OCI-LY3 (cell line): ENCODE results near the gene HIGD2A.

ENCODE experiments used
- H2AFZ ChIP-seq: fragments of 200-600, 300-600 bp; shearing (Covaris generic); 2 replicates; pipeline ENCODE4 v1.6.0; 2014; ENCODE audit warnings: antibody characterized with exemption, low read depth, low read length
- H3K27ac ChIP-seq: fragments of 200-600, 300-600 bp; sonication (generic); 2 replicates; pipeline ENCODE4 v1.5.1; 2014; ENCODE audit warnings: mild to moderate bottlenecking, low read length, moderate library complexity, mixed read lengths
- H3K27me3 ChIP-seq: fragments of 200-600, 300-600 bp; sonication (generic); 2 replicates; pipeline ENCODE4 v1.6.1; 2014; ENCODE audit warnings: low read depth, low read length, mixed read lengths
- H3K36me3 ChIP-seq: fragments of 200-600, 300-600 bp; sonication (generic); replicated peaks from 2 replicates; pipeline ENCODE3; 2014; ENCODE audit warnings: low read depth, low read length, mixed read lengths
- H3K4me1 ChIP-seq: fragments of 300-600, 200-600 bp; sonication (generic); 2 replicates; pipeline ENCODE4 v1.6.1; 2014; ENCODE audit warnings: low read length, mixed read lengths
- H3K4me2 ChIP-seq: fragments of 200-600, 300-600 bp; sonication (generic); 2 replicates; pipeline ENCODE4 v1.6.1; 2014; ENCODE audit warnings: low read length, mixed read lengths
- H3K4me3 ChIP-seq: fragments of 300-600, 200-600 bp; sonication (generic); 2 replicates; pipeline ENCODE4 v1.5.1; 2014; ENCODE audit warnings: antibody characterized with exemption, mild to moderate bottlenecking, low read length, moderate library complexity
- H3K79me2 ChIP-seq: fragments of 300-600, 200-600 bp; shearing (Covaris generic); 2 replicates; pipeline ENCODE4 v1.6.1; 2014; ENCODE audit warnings: mild to moderate bottlenecking, low read length, mixed read lengths
- H3K9ac ChIP-seq: fragments of 300-600, 200-600 bp; shearing (Covaris generic); 2 replicates; pipeline ENCODE4 v1.6.0; 2014; ENCODE audit warnings: mild to moderate bottlenecking, low read length, moderate library complexity
- H3K9me3 ChIP-seq: fragments of 200-600, 300-600 bp; shearing (Covaris generic); 2 replicates; pipeline ENCODE4 v1.6.1; 2014; ENCODE audit warnings: low read length, mixed read lengths; ENCODE audit not compliant: insufficient read depth
- H4K20me1 ChIP-seq: fragments of 200-600, 300-600 bp; sonication (generic); 2 replicates; pipeline ENCODE4 v1.6.1; 2016; ENCODE audit warnings: low read length, mixed read lengths; ENCODE audit not compliant: insufficient read depth
- CTCF ChIP-seq: fragments of 200-600, 300-600 bp; sonication (generic); IDR thresholded peaks from 2 replicates; pipeline ENCODE4 v1.5.1; 2014; ENCODE audit warnings: antibody characterized with exemption, low read length, low read depth
- EZH2phosphoT487 ChIP-seq: fragments of 200-600 bp; shearing (Covaris generic); IDR thresholded peaks from 2 replicates; pipeline ENCODE4 v1.6.1; 2018; ENCODE audit warnings: antibody characterized with exemption, mixed run types, low read depth

HIGD2A gene

GRCh38 chr5:176413709-176414191 is 25.2 kb downstream of the HIGD2A start:
- H3K4me2 ChIP-seq, result no peak overlapping the region
- H3K9ac ChIP-seq, result no peak overlapping the region
- H3K36me3 ChIP-seq, result no peaks in the 10 kb centered on the region
- H3K9me3 ChIP-seq, result no peaks in the 10 kb centered on the region
- H2AFZ ChIP-seq, result no peak overlapping the region
- H4K20me1 ChIP-seq, result no peaks in the 10 kb centered on the region
- TF ChIP-seq EZH2phosphoT487 (no peak), CTCF (no peak)
- H3K4me3 ChIP-seq, result no peak overlapping the region
- peaks cover 6% of the 10 kb centered on the region for H3K79me2 ChIP-seq
- no peaks in the 10 kb centered on the region for H3K27me3 ChIP-seq
- H3K27ac ChIP-seq, result no peak overlapping the region
- peaks cover 15% of the 10 kb centered on the region for H3K4me1 ChIP-seq

GRCh38 chr5:176414704-176415103 is 26.2 kb downstream of the HIGD2A start:
- Histone ChIP-seq H4K20me1 (no peaks in the 10 kb centered on the region), H3K9me3 (no peaks in the 10 kb centered on the region), H3K9ac (no peak overlapping the region), H3K27me3 (no peaks in the 10 kb centered on the region), H3K4me3 (no peak overlapping the region), H2AFZ (no peak overlapping the region), H3K4me1 (peaks cover 15% of the 10 kb centered on the region), H3K79me2 (peaks cover 6% of the 10 kb centered on the region), H3K36me3 (no peaks in the 10 kb centered on the region), H3K27ac (no peak overlapping the region), H3K4me2 (no peak overlapping the region)
- TF ChIP-seq EZH2phosphoT487, result no peak
- no peak for TF ChIP-seq CTCF

- Histone ChIP-seq H3K4me1 (peaks cover 15% of the 10 kb centered on the region), H3K27ac (no peak overlapping the region), H3K9me3 (0 out of 2 replicates have a peak, but pooled peaks cover 4% of the 10 kb centered on the region), H4K20me1 (no peaks in the 10 kb centered on the region), H3K9ac (peak overlapping the region; percentile 90), H3K36me3 (no peaks in the 10 kb centered on the region), H3K27me3 (peaks cover 2% of the 10 kb centered on the region; the same call in 1 of the 2 replicates), H3K4me2 (peak overlapping the region; percentile 89), H3K79me2 (peaks cover 6% of the 10 kb centered on the region), H2AFZ (peak overlapping the region; percentile 89; the same call in 1 of the 2 replicates), H3K4me3 (peak overlapping the region; percentile 96)
- TF ChIP-seq EZH2phosphoT487, result no peak
- no peak for TF ChIP-seq CTCF
Observed at GRCh38 chr5:176415240-176415951, 26.8 kb downstream of the HIGD2A start.

GRCh38 chr5:176415952-176416924 is 27.7 kb downstream of the HIGD2A start, which contains the start of gene CLTB:
Gene CLTB (minus strand): TSS chr5:176416539. CDS start chr5:176416363, 176 bp downstream.
- TF ChIP-seq EZH2phosphoT487, result no peak
- TF ChIP-seq CTCF, result peak; percentile 51
- no peak within 1 kb of the TSS for H3K27ac ChIP-seq

More at GRCh38 chr5:176415952-176416924, 27.7 kb downstream of the HIGD2A start, which contains the start of gene CLTB:
- Histone ChIP-seq H3K4me1 (peaks cover 15% of the 10 kb centered on the region), H3K4me2 (peak within 1 kb of the TSS; percentile 90), H4K20me1 (no peaks in the 10 kb centered on the region), H3K9ac (peak within 1 kb of the TSS; percentile 90), H2AFZ (peak within 1 kb of the TSS; percentile 89), H3K36me3 (no peaks in the 10 kb centered on the region), H3K79me2 (peaks cover 6% of the 10 kb centered on the region), H3K4me3 (peak within 1 kb of the TSS; percentile 96), H3K27me3 (peaks cover 4% of the 10 kb centered on the region; the same call in 1 of the 2 replicates), H3K9me3 (0 out of 2 replicates have a peak, but pooled peaks cover 6% of the 10 kb centered on the region)
